CD4-positive, alpha-beta T cell treated with Interleukin-12 subunit alpha and Interleukin-12 subunit beta, for 1 hour (primary cell): ENCODE data around the gene DUOXA1.
"Not testable (repeated sequence)": the region's sequence is repeated elsewhere in the genome, so short reads cannot be mapped to it uniquely, and the experiment has no call there.

Source experiments
- DNase-seq: peaks from one replicate; pipeline ENCODE4 v3.0.0-alpha.2; 2020

The DUOXA1 gene

DNA sequence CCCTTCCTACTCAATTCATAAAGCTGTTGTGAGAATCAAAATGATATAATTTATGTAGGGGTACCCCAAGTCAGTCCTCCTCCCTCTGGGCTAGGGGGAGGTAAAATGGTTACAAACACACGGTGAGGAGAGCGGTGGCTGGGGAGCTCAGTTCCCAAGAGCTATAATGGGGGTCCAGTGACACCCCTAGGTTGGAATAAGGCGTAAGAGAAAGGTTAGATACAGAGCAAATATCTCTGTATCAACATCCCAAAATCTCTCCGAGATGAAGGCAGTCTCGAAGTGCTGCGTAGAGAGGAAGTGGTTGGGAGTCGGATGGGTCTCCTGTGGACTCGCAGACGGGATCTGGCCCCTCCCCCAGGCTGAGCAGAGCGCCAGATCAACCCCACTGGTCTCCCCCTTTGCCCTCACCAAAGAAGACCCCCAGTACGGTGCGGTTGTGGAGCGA is 17.5 kb downstream of the DUOXA1 start:
- no peak for DNase-seq

- DNase-seq: no peak
Measured at GRCh38 chr15:45111390-45112142, 18.1 kb downstream of the DUOXA1 start.

DNA sequence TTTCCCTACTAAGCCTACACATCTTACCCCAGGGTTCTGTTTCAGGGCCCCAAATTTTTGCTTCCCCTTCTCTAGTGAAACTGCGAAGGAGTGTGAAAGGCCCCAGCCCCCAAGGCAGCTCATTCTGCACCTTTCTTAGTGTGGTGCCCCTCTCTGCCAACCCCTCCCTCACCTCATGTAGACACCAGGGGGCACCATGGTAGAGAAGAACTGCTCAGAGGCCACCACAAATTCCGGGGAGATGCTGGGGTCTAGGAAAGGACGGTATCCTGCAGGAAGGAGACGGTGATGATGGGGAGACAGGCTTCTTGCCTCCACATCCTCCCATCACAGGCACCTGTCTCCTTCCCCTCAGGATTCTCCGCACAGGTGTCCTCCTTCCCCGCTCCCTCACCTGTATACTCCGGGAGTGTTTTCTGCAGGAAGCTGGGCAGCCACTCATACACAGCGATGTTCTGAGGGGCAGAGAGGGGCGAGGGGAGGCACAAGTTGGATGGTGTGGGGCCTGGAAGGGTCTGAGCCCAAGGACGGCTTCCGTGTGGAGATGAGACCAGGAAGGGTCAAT is 19.3 kb downstream of the DUOXA1 start:
- no peak for DNase-seq

GRCh38 chr15:45107941-45108630 is 21.6 kb downstream of the DUOXA1 start:
- DNase-seq: no peak

DNA sequence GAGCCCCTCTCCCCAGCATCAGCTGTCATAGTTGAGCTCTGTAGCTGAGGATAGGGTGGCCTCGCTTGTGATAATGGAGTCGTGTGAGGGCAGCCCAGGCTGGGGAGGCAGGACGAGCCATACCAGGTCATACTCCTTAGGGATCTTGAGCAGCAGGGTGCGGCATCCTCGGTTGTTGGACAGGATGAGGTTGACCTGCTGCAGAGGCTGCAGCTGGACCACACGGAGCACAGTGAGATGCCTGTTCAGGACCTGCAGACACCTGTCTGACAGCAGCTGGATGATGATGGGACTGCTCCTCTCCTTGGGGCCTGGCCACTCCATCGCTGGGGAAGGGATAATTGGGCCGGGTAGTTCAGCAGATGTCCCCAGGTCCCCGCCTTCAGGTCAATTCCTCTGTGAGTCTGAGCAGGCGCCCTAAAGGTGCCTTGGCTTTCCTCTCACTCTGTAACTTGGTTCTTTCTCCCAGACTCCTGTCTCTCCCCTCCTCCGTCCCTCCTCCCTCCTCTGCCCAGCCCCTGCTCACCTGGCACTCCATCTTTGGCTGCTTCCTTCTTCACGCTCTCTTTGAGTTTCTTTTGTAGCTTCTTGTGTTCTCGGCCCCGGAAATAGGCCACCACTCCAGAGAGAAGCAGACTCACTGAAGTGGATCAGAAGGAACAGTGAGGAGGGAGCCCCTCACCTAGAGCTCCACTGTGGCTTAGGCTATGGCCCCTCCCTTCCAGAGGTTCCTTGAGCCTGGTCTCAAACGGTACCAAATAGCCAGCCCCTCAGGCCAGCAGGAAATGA is 23.5 kb downstream of the DUOXA1 start:
- no peak for DNase-seq

GRCh38 chr15:45105586-45105985 is 24.1 kb downstream of the DUOXA1 start:
- DNase-seq: no peak

GRCh38 chr15:45104170-45104569 is 25.5 kb downstream of the DUOXA1 start:
- DNase-seq: not testable (repeated sequence)

DNA sequence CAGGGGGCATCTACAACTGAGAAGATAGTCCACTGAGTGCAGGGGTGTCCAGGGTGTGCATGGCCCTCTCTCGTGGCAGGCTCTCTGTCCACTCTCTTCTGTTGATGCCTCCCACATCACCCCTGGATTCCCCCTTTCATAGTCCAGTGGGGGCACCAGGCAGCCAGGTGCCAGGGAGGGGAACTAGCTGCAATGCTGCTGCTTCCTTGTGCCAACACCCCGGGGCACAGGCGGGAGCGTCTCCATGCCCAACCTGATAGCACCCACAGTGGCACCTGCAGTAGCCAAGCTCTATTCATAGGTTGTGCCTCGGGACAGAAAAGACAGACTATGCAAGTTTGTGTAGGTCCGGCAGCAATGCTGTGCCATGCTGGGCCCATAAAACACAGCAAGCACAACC is 27.5 kb downstream of the DUOXA1 start:
- DNase-seq: no peak

DNA sequence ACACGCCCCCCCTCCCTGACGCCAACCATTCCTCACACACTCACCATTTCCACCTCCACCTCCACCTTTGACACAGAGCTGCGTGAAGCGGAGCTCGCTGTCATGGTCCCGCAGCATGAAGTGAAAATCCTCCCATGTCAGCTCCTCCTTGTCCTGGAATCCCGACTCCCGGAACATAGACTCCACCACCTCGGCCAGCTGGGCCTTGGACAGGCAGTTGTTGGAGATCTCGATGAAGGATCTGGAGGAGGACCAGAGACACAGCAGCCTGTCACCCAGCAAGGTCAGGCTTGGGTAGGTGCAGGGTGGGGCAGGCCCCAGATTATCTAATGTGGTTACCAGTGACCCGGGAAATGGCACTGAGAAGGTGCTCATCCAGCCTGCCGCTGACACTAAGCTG is 27.9 kb downstream of the DUOXA1 start:
- no peak for DNase-seq

GRCh38 chr15:45100884-45101625 is 28.6 kb downstream of the DUOXA1 start:
- DNase-seq: no peak

- DNase-seq: no peak
Measured at GRCh38 chr15:45099549-45100165, 30.0 kb downstream of the DUOXA1 start.

DNA sequence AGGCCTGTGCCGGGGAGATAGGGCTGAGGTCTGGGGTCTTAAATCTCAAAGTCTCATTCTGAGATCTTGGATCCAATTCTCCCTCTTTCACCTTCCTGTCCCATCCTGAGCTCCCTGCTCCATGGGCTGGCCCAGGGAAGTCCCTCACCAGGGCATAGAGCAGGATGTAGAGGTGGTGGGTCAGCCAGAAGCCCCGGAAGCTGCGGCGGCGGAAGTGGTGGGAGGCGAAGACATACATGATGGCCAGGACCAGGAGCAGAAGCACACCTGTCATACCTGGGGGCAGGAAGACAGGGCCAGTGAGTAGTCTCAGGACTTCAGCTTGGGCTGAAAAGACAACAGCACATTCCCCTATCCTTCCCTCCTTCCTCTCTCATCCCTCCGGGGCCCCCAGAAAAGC is 32.2 kb downstream of the DUOXA1 start:
- no peak for DNase-seq

DNA sequence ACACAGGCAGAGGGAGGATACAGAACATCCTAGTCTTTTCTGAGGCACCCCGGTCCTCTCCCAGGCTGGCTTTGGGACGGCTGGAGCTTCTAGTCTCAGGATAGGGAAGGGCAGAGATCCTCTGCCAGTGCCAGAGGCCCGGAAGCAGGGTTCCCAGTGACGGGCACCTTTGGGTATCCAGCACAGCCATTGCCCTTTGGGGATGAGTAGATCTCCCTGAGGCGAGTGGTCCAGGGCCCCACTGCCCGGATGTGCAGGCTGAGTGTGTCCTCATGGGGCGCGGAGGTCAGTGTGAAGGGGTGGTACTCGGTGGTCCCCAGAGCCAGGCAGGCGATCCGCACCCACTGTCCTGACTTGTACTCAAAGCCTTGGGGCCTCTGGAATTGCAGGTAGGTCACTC is 34.0 kb downstream of the DUOXA1 start:
- DNase-seq: no peak

GRCh38 chr15:45094358-45094730 is 35.3 kb downstream of the DUOXA1 start:
- no peak for DNase-seq

DNA sequence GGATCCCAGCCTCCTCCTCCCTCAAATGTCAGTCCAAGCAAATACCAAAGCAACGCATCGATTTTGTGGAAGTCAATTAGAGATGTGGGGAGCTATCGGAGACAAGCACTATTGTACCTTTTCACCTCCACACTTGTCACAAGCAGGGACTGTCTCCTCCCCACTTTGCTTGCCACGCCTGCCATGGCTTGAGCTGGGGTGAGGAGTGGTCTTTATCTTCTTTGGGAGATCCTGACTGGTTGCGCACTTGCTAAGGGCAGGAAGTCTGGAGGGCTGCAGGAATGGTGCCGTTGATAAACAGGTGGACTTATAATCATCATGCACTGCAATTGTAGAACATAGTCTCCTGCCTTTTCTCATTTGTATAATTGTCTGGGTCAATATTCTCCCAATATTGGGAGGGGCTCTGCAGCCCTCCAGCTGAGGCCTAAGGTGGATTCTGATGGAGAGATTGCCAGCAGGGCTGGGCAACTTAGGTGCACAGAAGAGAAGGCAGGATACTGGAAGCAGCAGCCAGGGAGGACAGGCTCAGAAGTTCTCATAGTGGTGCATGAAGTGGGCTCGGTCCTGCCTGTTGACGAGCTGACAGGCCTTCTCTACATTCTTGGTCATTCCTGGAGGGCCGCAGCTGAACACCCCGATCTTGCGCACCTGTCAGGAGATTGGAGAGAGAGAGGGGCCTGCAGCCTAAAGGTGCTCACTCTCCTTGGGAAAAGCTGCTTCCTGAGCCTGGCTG is 35.9 kb downstream of the DUOXA1 start:
- DNase-seq: no peak

GRCh38 chr15:45093013-45093412 is 36.7 kb downstream of the DUOXA1 start:
- no peak for DNase-seq

GRCh38 chr15:45091576-45091975 is 38.1 kb downstream of the DUOXA1 start:
- no peak for DNase-seq

- DNase-seq: no peak
Measured at GRCh38 chr15:45091161-45091560, 38.5 kb downstream of the DUOXA1 start.

GRCh38 chr15:45089712-45090373 is 39.8 kb downstream of the DUOXA1 start:
- DNase-seq: no peak

DNA sequence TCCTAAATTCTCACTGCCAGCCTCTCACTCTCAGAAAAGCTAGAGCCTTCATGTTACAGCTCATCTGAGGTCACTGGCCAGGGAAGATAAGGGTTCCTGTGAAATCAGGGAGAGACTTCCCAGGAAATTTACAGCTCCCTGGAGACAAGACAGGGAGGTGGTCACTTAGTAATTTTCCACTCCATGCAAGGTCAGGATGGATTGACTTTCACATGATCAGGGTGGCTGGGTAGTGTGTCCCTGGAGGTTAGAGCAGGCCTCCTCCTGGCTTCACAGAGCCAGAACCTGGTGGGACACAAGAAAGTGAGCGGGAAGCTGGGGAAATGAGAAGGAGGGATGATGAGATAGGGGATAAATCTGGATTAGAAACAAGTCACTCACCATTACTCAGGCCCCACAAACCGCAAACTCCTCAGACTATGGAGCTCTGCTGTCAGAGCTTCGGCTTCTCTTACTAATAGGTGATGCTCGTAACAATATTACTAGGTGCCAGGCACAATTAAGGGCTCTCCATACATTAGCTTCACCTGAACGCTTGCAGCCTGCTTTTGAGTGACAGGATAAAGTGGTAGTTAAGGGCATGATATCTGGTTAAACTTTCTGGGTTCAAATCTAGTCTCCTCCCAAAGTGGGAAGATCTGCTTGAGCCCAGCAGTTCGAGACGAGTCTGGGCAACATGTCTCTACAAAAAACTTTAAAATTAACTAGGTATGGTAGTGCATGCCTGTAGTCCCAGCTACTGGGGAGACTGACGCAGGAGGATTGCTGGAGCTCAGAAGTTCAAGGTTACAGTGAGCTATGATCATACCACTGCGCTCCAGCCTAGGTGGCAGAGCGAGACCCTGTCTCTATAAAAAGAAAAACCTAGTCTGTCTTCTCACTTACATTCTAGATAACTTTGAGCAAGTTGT is 40.6 kb downstream of the DUOXA1 start:
- no peak for DNase-seq
